Measurements from ENCODE around the gene ARHGEF16.

ARHGEF16 gene

GRCh38 chr1:3521426-3521825, 67.0 kb downstream of the ARHGEF16 start:
- DNase-seq = no peak

GRCh38 chr1:3522112-3522511, 67.6 kb downstream of the ARHGEF16 start:
- DNase-seq = no peak

GRCh38 chr1:3522564-3523265, 68.2 kb downstream of the ARHGEF16 start:
- DNase-seq = no peak

GRCh38 chr1:3523980-3524379, 69.5 kb downstream of the ARHGEF16 start:
- no peak for DNase-seq

DNA sequence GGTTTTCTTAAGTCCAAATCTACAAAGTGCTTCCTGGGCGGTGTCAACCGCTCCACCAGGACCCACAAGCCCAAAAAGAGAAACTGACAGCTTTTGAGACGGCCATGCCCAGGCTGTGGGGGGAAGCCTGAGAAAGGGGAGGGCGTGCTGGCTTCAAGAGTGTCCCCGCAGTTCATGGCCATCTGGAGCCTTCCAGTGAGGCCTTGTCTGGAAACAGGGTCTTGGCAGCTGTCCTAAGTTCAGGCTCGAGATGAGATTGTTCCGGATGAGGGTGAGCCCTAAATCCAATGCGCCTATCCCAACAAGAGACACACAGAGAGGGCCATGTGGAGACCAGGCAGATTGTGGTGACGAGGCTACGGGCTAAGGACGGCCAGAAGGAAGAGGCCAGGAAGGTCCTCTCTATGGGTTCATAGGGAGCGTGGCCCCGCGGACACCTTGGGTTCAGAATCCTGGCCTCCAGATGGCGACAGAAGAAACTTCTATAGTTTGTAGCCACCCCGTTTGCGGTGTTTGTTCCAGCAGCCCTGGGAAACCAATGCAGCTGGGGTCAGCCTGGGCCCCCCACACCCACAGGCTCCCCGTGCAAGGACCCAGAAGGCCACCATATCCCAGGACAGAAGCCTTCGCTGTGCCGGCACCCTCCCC, 70.2 kb downstream of the ARHGEF16 start:
- no peak for DNase-seq

DNA sequence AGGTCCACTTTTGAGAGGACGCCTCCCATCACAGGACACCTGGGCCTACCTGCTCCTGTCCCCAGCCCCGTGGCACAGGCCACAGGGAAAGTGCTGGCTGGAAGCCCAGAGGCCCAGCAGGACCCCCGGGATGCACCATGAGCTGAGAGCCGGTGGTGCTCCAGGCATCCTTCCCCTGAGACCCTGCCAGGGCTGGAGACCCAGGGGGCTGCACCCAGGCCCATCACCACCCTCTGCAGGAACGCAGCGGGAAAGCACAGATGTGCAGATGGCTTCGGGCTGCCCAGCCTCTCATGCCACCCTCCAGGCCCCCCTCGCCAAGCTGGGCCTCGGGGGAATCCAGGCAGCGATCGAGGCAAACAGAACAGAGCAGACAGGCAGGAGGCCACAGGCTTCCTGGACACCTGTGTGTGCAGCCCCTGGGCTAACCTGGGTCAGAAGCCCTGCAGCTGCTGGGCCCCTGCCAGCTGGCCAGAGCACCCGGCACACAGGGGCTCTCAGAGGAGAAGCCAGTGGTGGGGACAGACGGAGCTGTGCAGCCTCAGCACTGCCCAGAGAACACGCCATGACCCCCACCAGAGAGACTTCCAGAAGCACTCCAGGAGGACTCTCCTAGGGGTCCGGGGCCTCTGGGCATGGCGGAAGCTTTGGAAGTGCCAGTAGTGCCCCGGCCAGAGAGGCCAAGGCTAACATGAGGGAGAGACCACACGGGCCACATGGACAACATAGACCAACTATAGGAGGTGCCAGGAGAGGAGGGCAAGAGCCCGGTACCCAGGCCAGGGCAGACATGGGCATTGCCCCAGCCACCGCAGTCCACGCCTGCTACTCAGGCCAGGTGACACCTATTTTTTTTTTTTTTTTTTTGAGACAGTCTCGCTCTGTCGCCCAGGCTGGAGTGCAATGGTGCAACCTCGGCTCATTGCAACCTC, 71.4 kb downstream of the ARHGEF16 start:
- DNase-seq = no peak

DNA sequence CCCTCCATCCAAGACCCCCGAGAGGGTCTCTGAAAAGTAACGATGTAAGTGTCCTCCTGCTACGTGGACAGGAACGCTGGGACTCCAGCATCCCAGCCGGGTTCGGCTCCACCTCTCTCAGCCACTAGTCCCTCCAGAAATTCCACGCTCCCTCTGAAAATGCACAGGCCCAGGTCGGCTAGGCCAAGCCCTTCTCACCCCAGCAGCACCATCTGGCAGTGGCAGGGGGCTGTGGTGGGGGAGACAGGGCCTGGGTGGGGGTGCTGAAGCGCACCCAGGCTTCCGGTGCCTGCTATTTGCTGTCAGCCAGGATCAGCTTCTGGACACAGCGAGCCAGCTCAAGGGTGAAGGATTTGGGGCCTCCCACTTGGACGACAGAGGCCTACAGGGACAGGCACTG, 73.3 kb downstream of the ARHGEF16 start:
- no peak for DNase-seq

DNA sequence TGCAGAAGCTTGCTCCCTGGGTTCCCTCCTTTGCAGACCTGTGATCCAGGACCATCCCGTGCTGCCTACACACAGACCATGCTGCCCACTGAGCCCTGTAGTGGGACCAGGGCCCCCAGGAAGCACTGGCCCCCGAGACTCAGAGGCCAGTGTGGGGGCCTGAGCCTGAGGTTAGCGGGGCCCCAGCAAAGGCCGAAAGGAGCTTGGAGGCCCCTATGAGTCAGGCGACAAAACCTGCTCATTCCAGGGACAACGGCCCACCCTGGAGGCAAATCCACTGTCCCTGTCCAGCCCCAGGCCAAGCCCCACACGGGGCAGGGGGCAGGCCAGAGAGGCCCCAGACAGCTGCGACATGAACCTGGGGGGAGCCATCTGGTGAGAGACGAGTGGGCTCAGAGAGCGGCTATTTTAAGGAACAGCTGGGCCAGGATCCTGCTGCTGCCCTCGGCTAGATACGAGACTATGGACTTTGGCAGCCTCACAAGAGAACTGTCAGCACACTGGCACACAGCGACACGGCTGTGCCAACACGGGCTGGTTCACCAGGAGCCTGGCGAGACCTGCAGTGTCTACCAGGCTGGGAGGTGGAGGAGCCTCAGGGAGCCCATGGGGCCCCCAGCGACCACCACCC, 74.7 kb downstream of the ARHGEF16 start:
- DNase-seq = no peak

DNA sequence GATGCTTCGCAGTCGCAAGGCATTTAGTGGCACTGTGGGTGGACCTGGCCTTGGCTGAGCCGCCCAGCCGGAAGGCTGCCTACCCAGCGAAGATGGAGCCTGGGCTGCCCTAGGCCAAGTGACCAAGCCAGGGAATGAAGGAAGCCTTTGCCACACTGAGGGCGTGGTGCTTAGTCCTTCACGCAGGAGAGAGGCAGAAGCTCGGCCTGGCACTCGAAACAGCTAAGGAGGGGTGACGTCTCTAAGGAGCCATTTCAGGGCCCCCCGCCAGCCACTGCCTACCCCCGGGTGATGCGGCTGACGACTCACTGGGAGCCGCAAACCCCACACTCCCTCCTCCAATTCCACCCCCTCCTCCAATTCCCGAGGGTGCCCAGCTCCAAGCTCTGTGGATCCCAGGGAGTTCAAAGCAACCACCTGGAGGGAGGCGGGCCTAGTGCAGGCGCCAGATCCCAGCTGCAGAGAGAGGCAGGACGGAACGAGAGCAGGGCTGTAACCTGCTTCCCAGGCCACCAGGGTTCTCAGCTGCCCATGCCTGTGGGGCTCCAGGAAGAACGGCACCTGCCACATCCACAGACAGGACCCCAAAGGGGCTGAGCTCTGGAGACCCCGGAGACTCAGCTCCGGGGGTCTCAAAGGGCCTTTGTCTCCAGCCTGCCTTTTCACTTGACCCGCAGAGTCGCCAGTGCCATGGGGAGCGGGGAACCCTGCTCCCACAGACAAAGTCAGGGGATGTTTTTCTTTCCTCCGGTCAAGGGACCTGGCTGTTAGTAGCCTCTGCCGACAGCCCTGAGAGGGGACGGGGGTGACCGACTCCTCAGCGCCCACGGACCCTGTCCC, 75.8 kb downstream of the ARHGEF16 start:
- peak; percentile 60 for DNase-seq
